ENCODE results near the gene KREMEN2. TPM values are rescaled to one million over a fixed set of nuclear protein-coding genes. Genes with fewer than 3 reads are reported as not detected.

The KREMEN2 gene
- total and polyA plus RNA-seq, 2 of the 13 experiments (the other 11 are each of a cell fraction or from before 2014, with no cell fraction given), result 0.48 to 1.2 TPM

DNA sequence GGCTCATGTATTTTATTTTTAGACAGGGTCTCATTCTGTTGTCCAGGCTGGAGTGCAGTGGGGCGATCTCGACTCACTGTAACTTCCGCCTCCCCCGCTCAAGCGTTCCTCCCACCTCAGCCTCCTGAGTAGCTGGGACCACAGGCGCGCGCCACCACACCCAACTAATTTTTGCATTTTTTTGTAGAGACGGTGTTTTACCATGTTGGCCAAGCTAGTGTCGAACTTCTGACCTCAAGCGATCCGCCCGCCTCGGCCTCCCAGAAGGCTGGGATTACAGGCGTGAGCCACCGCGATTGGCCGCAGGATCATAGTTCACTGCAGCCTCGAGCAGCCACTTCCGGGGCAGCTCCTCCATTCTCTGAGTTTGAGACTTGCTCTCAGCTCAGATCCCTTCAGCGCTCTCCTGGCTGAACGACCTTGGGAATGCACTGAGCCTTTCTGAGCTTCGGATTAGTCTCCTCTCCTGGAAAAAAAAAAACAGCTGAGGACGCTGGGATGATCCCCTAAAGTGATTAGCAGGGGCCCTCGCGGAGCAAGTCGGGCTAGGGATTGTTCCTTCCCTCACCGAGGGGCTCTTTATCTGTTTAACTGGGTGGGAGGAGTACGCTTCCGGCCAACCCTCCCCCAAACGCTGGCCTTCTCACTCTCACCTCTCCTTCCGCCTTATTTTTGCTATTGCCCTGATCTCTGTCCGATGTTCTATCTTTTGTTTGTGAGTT, 17.3 kb downstream of the KREMEN2 start (continued):
- TF ChIP-seq, protein P1, sequence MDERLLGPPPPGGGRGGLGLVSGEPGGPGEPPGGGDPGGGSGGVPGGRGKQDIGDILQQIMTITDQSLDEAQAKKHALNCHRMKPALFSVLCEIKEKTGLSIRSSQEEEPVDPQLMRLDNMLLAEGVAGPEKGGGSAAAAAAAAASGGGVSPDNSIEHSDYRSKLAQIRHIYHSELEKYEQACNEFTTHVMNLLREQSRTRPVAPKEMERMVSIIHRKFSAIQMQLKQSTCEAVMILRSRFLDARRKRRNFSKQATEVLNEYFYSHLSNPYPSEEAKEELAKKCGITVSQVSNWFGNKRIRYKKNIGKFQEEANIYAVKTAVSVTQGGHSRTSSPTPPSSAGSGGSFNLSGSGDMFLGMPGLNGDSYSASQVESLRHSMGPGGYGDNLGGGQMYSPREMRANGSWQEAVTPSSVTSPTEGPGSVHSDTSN (CRISPR knock-in tag; IDR thresholded peaks at IDR 0.05), result no peak
- TF ChIP-seq ATM (IDR thresholded peaks at IDR 0.05; ENCODE audit: borderline replicate concordance) (no peak), JUND (CRISPR knock-in tag; IDR thresholded peaks at IDR 0.05) (no peak), SP2 (CRISPR knock-in tag; IDR thresholded peaks at IDR 0.05) (peak; percentile 50; the same call in 1 of the 2 replicates), SRSF4 (IDR thresholded peaks at IDR 0.05; ENCODE audit: low read depth, low read length, poor library complexity, severe bottlenecking) (no peak), ZNF264 (CRISPR knock-in tag; IDR thresholded peaks at IDR 0.05) (0 out of 2 replicates have a peak, but pooled peaks have one; percentile 12), PRDM10 (CRISPR knock-in tag; IDR thresholded peaks at IDR 0.05; ENCODE audit: low read depth) (no peak; the same call in 1 of the 2 replicates), ZNF564 (CRISPR knock-in tag; IDR thresholded peaks at IDR 0.05) (no peak), HOXA9 (CRISPR knock-in tag; IDR thresholded peaks at IDR 0.05; ENCODE audit: borderline replicate concordance) (no peak), ZNF383 (CRISPR knock-in tag; IDR thresholded peaks at IDR 0.05; ENCODE audit: borderline replicate concordance) (0 out of 2 replicates have a peak, but pooled peaks have one; percentile 10), EP300 (IDR thresholded peaks at IDR 0.05; ENCODE audit: low read depth in 2 of 2, low read length in 2 of 2) (no peak), EP300 (CRISPR knock-in tag; IDR thresholded peaks at IDR 0.05; ENCODE audit: borderline replicate concordance) (no peak), ATRX (CRISPR knock-in tag; IDR thresholded peaks at IDR 0.05; ENCODE audit: borderline replicate concordance) (no peak), ZFP36 (IDR thresholded peaks at IDR 0.05; ENCODE audit: borderline replicate concordance, low read depth, low read length, partially characterized antibody) (no peak), ZNF777 (CRISPR knock-in tag; IDR thresholded peaks at IDR 0.05) (no peak), FOXM1 (CRISPR knock-in tag; IDR thresholded peaks at IDR 0.05) (no peak), ZNF839 (CRISPR knock-in tag; IDR thresholded peaks at IDR 0.05; ENCODE audit: borderline replicate concordance) (no peak), ATF4 (CRISPR knock-in tag; IDR thresholded peaks at IDR 0.05) (no peak), ZNF225 (CRISPR knock-in tag; IDR thresholded peaks at IDR 0.05) (no peak; the same call in 1 of the 2 replicates), NPAS2 (CRISPR knock-in tag; IDR thresholded peaks at IDR 0.05; ENCODE audit: borderline replicate concordance) (no peak), ZNF749 (CRISPR knock-in tag; IDR thresholded peaks at IDR 0.05; ENCODE audit: borderline replicate concordance) (no peak), BATF2 (CRISPR knock-in tag; IDR thresholded peaks at IDR 0.05) (no peak), ARNT (IDR thresholded peaks at IDR 0.05) (no peak)

All from HepG2 (cell line).